H1 (cell line): Measurements from ENCODE around the gene MGAT5. TPM values are rescaled to one million over a fixed set of nuclear protein-coding genes. Genes with fewer than 3 reads are reported as not detected.

Source experiments
- CTCF ChIA-PET: fragments of 300-600 bp; sonication (Branson Sonifier 250); formaldehyde crosslinking; loops from one replicate; lab custom pipeline; 2021; ENCODE audit not compliant: partially characterized antibody; lab: Charles Lee
- POLR2A ChIA-PET: fragments of 300-600 bp; sonication (Branson Sonifier 250); formaldehyde crosslinking; loops from one replicate; lab custom pipeline; 2021; ENCODE audit warnings: inconsistent platforms; ENCODE audit not compliant: partially characterized antibody; lab: Charles Lee
- DNase-seq, 2 experiments: peaks; one replicate each; pipeline versions ENCODE4 v3.0.0 to v3.0.0-alpha.2; 2010 to 2022; ENCODE audit warnings: low spot score in 2 of 2, low read depth in 1 of 2, mixed read lengths in 1 of 2
- FAIRE-seq: peaks from 2 replicates; lab custom pipeline; 2011; peaks lifted over from hg19 to GRCh38; lab: Jason Lieb, UNC
- H2AFZ ChIP-seq: 2 replicates; pipeline ENCODE4 v1.8.1; 2012; ENCODE audit warnings: low read length, inconsistent platforms
- H2AK5ac ChIP-seq: 2 replicates; pipeline ENCODE4 v1.6.1; 2013; ENCODE audit warnings: low read depth, low read length
- H2BK120ac ChIP-seq: replicated peaks from 2 replicates; pipeline ENCODE3; 2013; ENCODE audit warnings: low read depth, low read length, inconsistent platforms
- H2BK12ac ChIP-seq: 2 replicates; pipeline ENCODE4 v1.6.1; 2013; ENCODE audit warnings: low read depth, low read length
- H2BK15ac ChIP-seq: 2 replicates; pipeline ENCODE4 v1.6.1; 2013; ENCODE audit warnings: low read length
- H2BK20ac ChIP-seq: 2 replicates; pipeline ENCODE4 v1.6.1; 2013; ENCODE audit warnings: low read length
- H2BK5ac ChIP-seq: 2 replicates; pipeline ENCODE4 v1.6.1; 2013; ENCODE audit warnings: low read depth, low read length
- H3K14ac ChIP-seq: 2 replicates; pipeline ENCODE4 v1.6.1; 2013; ENCODE audit warnings: inconsistent platforms; ENCODE audit not compliant: insufficient read length
- H3K18ac ChIP-seq: 2 replicates; pipeline ENCODE4 v1.6.1; 2013; ENCODE audit warnings: low read length; ENCODE audit errors: extremely low read depth
- H3K23ac ChIP-seq: 2 replicates; pipeline ENCODE4 v1.6.1; 2013; ENCODE audit warnings: inconsistent platforms; ENCODE audit not compliant: insufficient read length
- H3K23me2 ChIP-seq: 2 replicates; pipeline ENCODE4 v1.6.1; 2013; ENCODE audit warnings: low read depth, low read length
- H3K27ac ChIP-seq: 2 replicates; pipeline ENCODE4 v1.6.1; 2011; ENCODE audit warnings: low read depth, low read length, inconsistent platforms
- H3K27me3 ChIP-seq, 4 experiments: replicated peaks in 1 of 4; 1 replicate in 1 of 4; 2 replicates in 3 of 4; pipeline versions ENCODE4 v1.6.1 to v1.8.1; 2011 to 2013; ENCODE audit warnings: low read length in 3 of 4, mild to moderate bottlenecking in 3 of 4, inconsistent platforms in 2 of 4, mixed read lengths in 2 of 4, moderate library complexity in 1 of 4; ENCODE audit not compliant: control insufficient read depth in 3 of 4, insufficient read depth in 3 of 4; ENCODE audit errors: extremely low read depth in 1 of 4
- H3K36me3 ChIP-seq, 4 experiments: 2 replicates each; pipeline versions ENCODE4 v1.6.1 to v1.8.1; 2011 to 2013; ENCODE audit warnings: mild to moderate bottlenecking in 4 of 4, low read length in 3 of 4, moderate library complexity in 2 of 4, control low read depth in 1 of 4, inconsistent platforms in 1 of 4; ENCODE audit not compliant: insufficient read depth in 4 of 4, control insufficient read depth in 2 of 4
- H3K4ac ChIP-seq: replicated peaks from 2 replicates; pipeline ENCODE3; 2013; ENCODE audit warnings: low read length, low read depth, mixed read lengths, inconsistent platforms; ENCODE audit not compliant: insufficient read length
- H3K4me1 ChIP-seq, 4 experiments: replicated peaks in 1 of 4; 1 replicate in 1 of 4; 2 replicates in 3 of 4; pipeline versions ENCODE4 v1.6.1 to v1.8.1; 2011 to 2013; ENCODE audit warnings: low read length in 3 of 4, inconsistent platforms in 2 of 4, mixed read lengths in 1 of 4; ENCODE audit not compliant: insufficient read depth in 4 of 4, control insufficient read depth in 3 of 4
- H3K4me2 ChIP-seq, 2 experiments: 2 replicates each; pipeline versions ENCODE4 v1.6.1 to v1.8.1; 2011 to 2013; ENCODE audit warnings: low read depth in 2 of 2, low read length in 2 of 2, control low read depth in 1 of 2, inconsistent platforms in 1 of 2, mild to moderate bottlenecking in 1 of 2; ENCODE audit not compliant: insufficient read depth in 1 of 2
- H3K4me3 ChIP-seq, 4 experiments: fragments of 200-600, 300-600 bp in 1 of 4; sonication (generic), shearing (Covaris generic), sonication (Bioruptor Twin) in 1 of 4; 2 replicates each; pipeline versions ENCODE4 v1.5.1 to v1.8.1; 2011 to 2016; ENCODE audit warnings: low read length in 4 of 4, low read depth in 3 of 4, control low read depth in 2 of 4, inconsistent platforms in 2 of 4, mild to moderate bottlenecking in 2 of 4, mixed read lengths in 1 of 4, moderate library complexity in 1 of 4; ENCODE audit not compliant: insufficient read depth in 2 of 4; ENCODE audit errors: extremely low read depth in 1 of 4
- H3K56ac ChIP-seq: replicated peaks from 2 replicates; pipeline ENCODE3; 2013; ENCODE audit warnings: low read depth, mild to moderate bottlenecking, mixed read lengths, low read length, inconsistent platforms; ENCODE audit not compliant: insufficient read length
- H3K79me1 ChIP-seq: 2 replicates; pipeline ENCODE4 v1.6.1; 2013; ENCODE audit warnings: low read depth, low read length, control low read depth
- H3K79me2 ChIP-seq, 2 experiments: 2 replicates each; pipeline versions ENCODE4 v1.6.1 to v1.8.1; 2012 to 2013; ENCODE audit warnings: low read length in 2 of 2, mild to moderate bottlenecking in 2 of 2, inconsistent platforms in 1 of 2; ENCODE audit not compliant: insufficient read depth in 2 of 2, control insufficient read depth in 1 of 2
- H3K9ac ChIP-seq, 4 experiments: replicated peaks in 1 of 4; 1 replicate in 1 of 4; 2 replicates in 3 of 4; pipeline versions ENCODE4 v1.6.1 to v1.8.1; 2011 to 2013; ENCODE audit warnings: low read depth in 3 of 4, low read length in 3 of 4, control low read depth in 2 of 4, mild to moderate bottlenecking in 2 of 4, moderate library complexity in 2 of 4, inconsistent platforms in 1 of 4; ENCODE audit errors: extremely low read depth in 1 of 4
- H3K9me3 ChIP-seq, 2 experiments: 2 replicates each; pipeline versions ENCODE4 v1.6.1 to v1.8.1; 2012 to 2013; ENCODE audit warnings: mild to moderate bottlenecking in 2 of 2, moderate library complexity in 2 of 2, control low read depth in 1 of 2, inconsistent platforms in 1 of 2, low read depth in 1 of 2, low read length in 1 of 2, mixed read lengths in 1 of 2; ENCODE audit not compliant: insufficient read depth in 2 of 2
- H4K20me1 ChIP-seq, 2 experiments: replicated peaks in 1 of 2; 2 replicates each; pipeline versions ENCODE3 to v1.8.1; 2011 to 2013; ENCODE audit warnings: inconsistent platforms in 2 of 2, low read length in 2 of 2, mild to moderate bottlenecking in 1 of 2; ENCODE audit not compliant: insufficient read depth in 2 of 2, control insufficient read depth in 1 of 2
- H4K5ac ChIP-seq: 2 replicates; pipeline ENCODE4 v1.6.1; 2013; ENCODE audit warnings: low read length, low read depth, mixed read lengths, inconsistent platforms; ENCODE audit not compliant: insufficient read length
- H4K8ac ChIP-seq: 2 replicates; pipeline ENCODE4 v1.8.0; 2013; ENCODE audit warnings: mild to moderate bottlenecking, moderate library complexity, low read length, inconsistent platforms; ENCODE audit not compliant: insufficient read depth; ENCODE audit errors: extremely low read depth
- H4K91ac ChIP-seq: replicated peaks from 2 replicates; pipeline ENCODE3; 2013; ENCODE audit warnings: low read length, mixed read lengths, inconsistent platforms; ENCODE audit not compliant: insufficient read length
- NRF1 ChIP-seq: IDR thresholded peaks from 2 replicates; pipeline ENCODE4 v1.6.1; 2011; ENCODE audit warnings: mild to moderate bottlenecking, low read depth, low read length, improper control_type of control experiment
- TAF1 ChIP-seq: IDR thresholded peaks from 2 replicates; pipeline ENCODE4 v1.6.1; 2011; ENCODE audit warnings: mild to moderate bottlenecking, low read depth, low read length
- WGBS, 2 experiments: shearing (Covaris generic) in 1 of 2; methylation state at CpG; one replicate each; pipeline versions ENCODE4 v1.1.6 to v1.1.7; 2013 to 2015; ENCODE audit warnings: low lambda C conversion rate in 2 of 2, mixed read lengths in 2 of 2, inconsistent platforms in 1 of 2, low coverage in 1 of 2, missing lambda C conversion rate in 1 of 2; ENCODE audit not compliant: insufficient replicate concordance in 2 of 2, insufficient coverage in 1 of 2, insufficient read length in 1 of 2; ENCODE audit errors: extremely low coverage in 1 of 2, missing lambda C conversion rate in 1 of 2; 5-methylcytosine and 5-hydroxymethylcytosine counted together
- polyA plus RNA-seq, 7 experiments: library from polyadenylated mRNA; depleted of rRNA in 3 of 7; stranded (reverse) in 5 of 7; unstranded in 2 of 7; fragments of >200 nt in 5 of 7; fragments of 200-250 nt in 2 of 7; gene quantifications; 1 replicate in 5 of 7; 2 replicates in 1 of 7; 4 replicates in 1 of 7; pipeline versions ENCODE4 v1.2.1 to v1.2.3, GENCODE V29; 2011 to 2013; ENCODE audit warnings: missing spikeins in 2 of 7, mixed read lengths in 2 of 7
- total RNA-seq: library from RNA; stranded (reverse); fragmentation: NEBNext Ultra II Directional; extraction: Animal tissue kit (Norgen Biotek cat#: 25700); gene quantifications from 2 replicates; pipeline ENCODE4 v1.2.1, GENCODE V29; 2021

The MGAT5 gene
- total and polyA plus RNA-seq, 2 of the 8 experiments (the other 6 are each of a cell fraction or from before 2014, with no cell fraction given), result 11.2 to 49.2 TPM

DNA sequence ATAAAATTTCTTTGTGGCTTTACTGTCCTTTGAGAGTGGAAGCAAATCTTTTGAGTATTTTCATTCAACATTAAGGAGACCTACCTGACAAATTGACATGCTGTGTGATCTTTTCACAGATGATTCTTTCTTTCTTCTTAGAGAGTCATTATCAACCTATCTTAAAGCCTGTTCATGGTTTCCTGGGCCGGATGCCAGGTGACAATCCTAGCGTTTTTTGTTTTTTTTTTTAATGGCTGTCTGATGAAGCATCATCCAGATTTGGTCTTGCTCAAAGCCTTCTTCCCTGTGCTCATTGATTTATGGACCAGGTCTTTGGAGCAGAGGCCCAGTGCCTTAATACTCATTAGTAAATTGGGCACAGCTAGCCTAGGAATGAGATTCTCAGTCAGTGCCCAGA is 9.8 kb upstream of the MGAT5 start:
- no peak overlapping the region for H3K56ac ChIP-seq
- no peak overlapping the region for H4K91ac ChIP-seq
- H4K8ac ChIP-seq, result no peak overlapping the region
- no peak overlapping the region for H4K5ac ChIP-seq
- H3K14ac ChIP-seq, result no peak overlapping the region
- H3K79me2 ChIP-seq, result peaks cover 0 to 53% of the 10 kb centered on the region in 2 experiments; a peak in 2 of 4 replicates
- no peak overlapping the region for H2AFZ ChIP-seq
- H3K36me3 ChIP-seq, result no peaks in the 10 kb centered on the region; a peak in 1 of 8 replicates
- CTCF ChIA-PET, result interaction anchor here (0.6 to 5.3 kb wide), 28 partner anchors 9 to 360 kb away, joined by 3 to 79 read pairs (median 5); partner anchors contain the start of gene MGAT5
- H3K9ac ChIP-seq, result no peak overlapping the region
- no peak overlapping the region for H2AK5ac ChIP-seq
- no peak overlapping the region for H3K4ac ChIP-seq
- FAIRE-seq, result no peak
- TF ChIP-seq NRF1 (no peak), TAF1 (no peak)
- no peak overlapping the region for H3K18ac ChIP-seq
- no peaks in the 10 kb centered on the region for H3K9me3 ChIP-seq
- 75% methylated on average over 2 of the region's 2 CpGs; no CpG with 5 or more reads in 1 of the 2 experiments for WGBS, 2 experiments
- H3K27ac ChIP-seq, result no peak overlapping the region
- no peak overlapping the region for H2BK5ac ChIP-seq
- no peak overlapping the region for H3K4me3 ChIP-seq
- H3K79me1 ChIP-seq, result peaks cover 2% of the 10 kb centered on the region; the same call in 1 of the 2 replicates
- no peak overlapping the region for H2BK20ac ChIP-seq
- H2BK15ac ChIP-seq, result no peak overlapping the region
- H3K4me2 ChIP-seq, result no peak overlapping the region
- no peak for DNase-seq
- peaks cover 0 to 6% (median 0%) of the 10 kb centered on the region in 4 experiments; a peak in 1 of 7 replicates for H3K4me1 ChIP-seq
- H2BK12ac ChIP-seq, result no peak overlapping the region
- no peaks in the 10 kb centered on the region for H3K27me3 ChIP-seq
- peaks cover 3 to 11% of the 10 kb centered on the region in 2 experiments for H4K20me1 ChIP-seq
- POLR2A ChIA-PET, result interaction anchor here (1.0 kb wide), 1 partner anchor 124 kb away, joined by 3 read pairs; no protein-coding TSS in a partner anchor
- H3K23me2 ChIP-seq, result no peaks in the 10 kb centered on the region
- no peak overlapping the region for H2BK120ac ChIP-seq
- H3K23ac ChIP-seq, result no peak overlapping the region
